Hematopoietic multipotent progenitor cell (in vitro differentiated cells): Measurements from ENCODE around the gene IL3RA. TPM values are rescaled to one million over a fixed set of nuclear protein-coding genes. Genes with fewer than 3 reads are reported as not detected.
"Not testable (repeated sequence)": the region's sequence is repeated elsewhere in the genome, so short reads cannot be mapped to it uniquely, and the experiment has no call there.

Experiments used
- DNase-seq, 3 donors: peaks; one replicate each; pipeline ENCODE4 v3.0.0-alpha.2; 2011 to 2015; ENCODE audit warnings: low read depth in 2 of 3, low spot score in 2 of 3
- total RNA-seq: library from RNA; depleted of rRNA; stranded (reverse); fragments of >200 nt; gene quantifications from one replicate; pipeline ENCODE4 v1.2.3, GENCODE V29; 2012

Gene IL3RA
- total RNA-seq, 1 donor: 23.4 TPM

DNA sequence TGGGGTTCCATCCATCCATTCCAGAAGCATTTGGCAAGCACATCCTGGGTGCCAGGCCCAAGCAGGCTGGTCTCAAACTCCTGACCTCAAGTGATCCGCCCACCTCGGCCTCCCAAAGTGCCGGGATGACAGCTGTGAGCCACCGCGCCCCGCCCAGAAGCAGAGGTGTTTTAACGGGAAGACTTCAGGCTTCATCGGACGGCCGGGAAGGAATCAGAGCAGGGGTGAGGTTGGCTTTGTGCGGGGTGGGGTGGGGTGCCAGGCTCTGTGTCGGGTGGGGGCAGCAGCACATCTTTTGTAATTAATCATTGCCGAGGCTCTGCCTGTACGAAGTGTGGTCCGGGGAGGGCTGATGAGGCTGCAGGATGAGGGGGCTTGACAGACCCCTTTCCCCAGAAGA is 60.4 kb downstream of the IL3RA start:
- DNase-seq: no peak

GRCh38 chrX:1397441-1398270 is 61.1 kb downstream of the IL3RA start:
- DNase-seq: no peak

DNA sequence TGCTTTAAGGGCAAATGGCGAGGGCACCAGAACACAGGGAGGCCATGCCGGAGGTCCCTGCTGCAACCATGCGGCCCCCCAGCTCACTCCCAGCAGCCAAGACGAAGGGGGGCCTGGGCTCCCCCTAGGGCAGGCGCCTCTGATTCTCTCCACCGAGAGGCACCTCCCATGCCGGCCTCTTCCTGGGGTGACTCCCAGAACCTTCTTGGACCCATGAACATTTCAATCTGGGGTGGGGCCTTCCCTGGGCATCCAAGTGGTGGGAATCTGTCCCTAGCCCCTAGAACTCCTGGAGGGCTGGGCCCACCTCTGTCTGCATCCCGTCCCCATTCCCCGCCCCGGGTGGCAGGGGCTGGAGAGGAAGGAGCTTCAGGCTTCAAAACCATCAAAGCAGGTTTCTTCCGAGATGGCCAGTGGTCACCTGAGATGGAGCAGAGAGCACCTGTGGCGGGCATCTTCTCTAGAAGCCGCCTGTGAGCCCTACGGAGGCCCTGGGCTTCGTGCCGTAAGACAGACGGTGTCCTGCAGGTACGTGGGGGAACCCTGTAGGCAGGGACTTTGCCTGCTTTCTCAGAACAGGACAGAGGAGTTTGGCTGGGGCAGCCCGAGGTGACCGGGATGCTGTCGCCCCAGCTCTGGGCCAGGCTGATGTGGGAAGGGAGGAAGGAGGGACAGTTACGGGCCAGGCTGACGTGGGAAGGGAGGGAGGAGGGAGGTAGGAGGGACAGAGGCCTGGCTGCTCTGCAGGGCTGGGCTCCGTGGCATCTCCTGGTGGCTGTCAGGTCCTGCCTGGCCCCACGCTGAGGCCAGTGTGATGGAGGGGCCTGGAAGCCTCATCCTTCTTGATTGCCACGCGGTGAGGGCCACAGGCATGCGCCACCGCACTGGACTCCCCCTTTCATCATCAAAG is 62.1 kb downstream of the IL3RA start:
- DNase-seq: no peak

DNA sequence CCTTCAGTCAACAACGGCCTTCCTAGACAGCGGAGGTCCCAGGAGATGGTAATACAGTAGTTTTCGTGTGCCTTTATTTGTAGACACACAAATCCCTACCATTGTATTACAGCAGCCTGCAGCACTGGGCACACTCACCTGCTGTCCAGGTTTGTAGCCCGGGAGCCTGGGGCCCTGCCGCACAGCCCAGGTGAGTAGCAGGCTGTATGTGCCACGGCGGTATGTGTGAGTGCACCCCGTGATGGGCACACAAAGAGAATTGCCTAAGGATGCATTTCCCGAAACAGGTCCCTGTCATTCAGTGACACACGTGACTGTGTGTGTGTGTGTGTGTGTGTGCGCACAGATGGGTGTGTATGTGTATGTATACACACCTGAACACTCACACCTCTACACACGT is 63.5 kb downstream of the IL3RA start:
- no peak for DNase-seq

- no peak for DNase-seq
Observed at GRCh38 chrX:1400742-1401471, 64.3 kb downstream of the IL3RA start.

GRCh38 chrX:1401611-1402430 is 65.2 kb downstream of the IL3RA start:
- no peak for DNase-seq

GRCh38 chrX:1403228-1403627 is 66.6 kb downstream of the IL3RA start:
- no peak for DNase-seq

- not testable (repeated sequence) for DNase-seq
Observed at GRCh38 chrX:1403867-1404266, 67.3 kb downstream of the IL3RA start.

DNA sequence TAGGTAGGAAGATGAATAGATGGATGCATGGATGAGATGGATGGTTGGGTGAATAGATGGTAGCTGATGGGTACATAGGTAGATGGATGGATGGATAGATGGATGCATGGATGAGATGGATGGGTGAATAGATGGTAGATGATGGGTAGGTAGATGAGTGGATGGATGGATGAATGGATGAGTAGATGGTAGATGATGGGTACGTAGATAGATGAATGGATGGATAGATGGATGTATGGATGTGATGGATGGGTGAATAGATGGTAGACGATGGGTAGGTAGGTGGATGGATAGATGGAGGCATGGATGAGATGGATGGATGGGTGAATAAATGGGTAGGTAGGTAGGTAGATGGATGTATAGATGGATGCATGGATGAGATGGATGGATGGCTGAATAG is 69.2 kb downstream of the IL3RA start:
- not testable (repeated sequence) for DNase-seq

DNA sequence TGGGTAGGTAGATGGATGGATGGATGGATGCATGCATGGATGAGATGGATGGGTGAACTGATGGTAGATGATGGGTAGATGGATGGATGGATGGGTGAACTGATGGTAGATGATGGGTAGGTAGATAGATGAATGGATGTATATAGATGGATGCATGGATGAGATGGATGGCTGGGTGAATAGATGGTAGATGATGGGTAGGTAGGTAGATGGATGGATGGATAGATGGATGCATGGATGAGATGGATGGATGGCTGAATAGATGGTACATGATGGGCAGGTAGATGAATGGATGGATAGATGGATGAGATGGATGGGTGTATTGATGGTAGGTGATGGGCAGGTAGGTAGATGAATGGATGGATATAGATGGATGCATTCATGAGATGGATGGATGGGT is 70.5 kb downstream of the IL3RA start:
- no peak for DNase-seq

DNA sequence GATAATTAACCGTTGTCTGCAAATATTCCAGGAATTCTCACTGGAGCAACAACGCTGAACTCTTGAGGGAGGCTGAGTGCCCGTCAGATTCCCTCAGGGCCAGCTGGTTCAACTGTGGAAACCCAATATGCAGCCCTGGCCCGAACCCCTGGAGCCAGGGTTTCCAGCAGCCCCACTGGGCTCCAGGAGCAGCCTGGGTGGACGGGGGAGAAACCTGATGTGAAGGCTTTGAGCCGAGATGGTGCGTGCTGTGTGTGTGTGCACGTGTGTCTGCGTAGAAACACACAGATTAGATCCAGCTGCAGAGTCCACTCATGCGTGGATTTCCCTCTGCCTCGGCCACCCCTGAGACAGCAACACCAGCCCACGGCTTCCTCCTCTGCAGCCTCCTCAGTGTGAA is 74.7 kb downstream of the IL3RA start:
- no peak for DNase-seq

DNA sequence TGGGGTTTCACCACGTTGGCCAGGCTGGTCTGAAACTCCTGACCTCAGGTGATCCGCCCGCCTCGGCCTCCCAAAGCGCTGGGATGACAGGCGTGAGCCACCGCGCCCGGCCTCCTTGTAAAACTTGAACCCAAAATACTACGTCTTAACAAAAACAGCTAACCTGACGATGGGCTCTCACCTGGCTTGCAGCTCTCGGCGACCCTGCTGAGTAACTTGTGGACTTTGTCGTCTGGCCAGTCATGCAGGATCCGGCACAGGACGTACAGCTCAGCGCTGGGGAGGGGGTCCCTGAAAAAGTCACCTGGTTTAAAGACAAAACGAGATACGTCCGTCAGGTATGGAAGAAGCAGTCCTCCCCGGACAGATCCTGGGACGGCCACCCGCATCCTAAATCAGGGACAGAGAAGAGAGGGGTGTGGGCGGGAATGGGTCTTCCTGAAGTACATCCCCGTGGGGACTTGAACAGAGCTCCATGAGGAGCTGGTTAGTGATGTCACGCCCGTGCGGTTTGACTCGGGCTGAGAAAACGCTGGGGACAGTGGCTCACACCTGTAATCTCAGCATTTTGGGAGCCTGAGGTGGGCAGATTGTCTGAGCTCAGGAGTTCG is 76.1 kb downstream of the IL3RA start:
- DNase-seq: no peak

- DNase-seq: no peak
Observed at GRCh38 chrX:1416327-1416784, 79.8 kb downstream of the IL3RA start.

DNA sequence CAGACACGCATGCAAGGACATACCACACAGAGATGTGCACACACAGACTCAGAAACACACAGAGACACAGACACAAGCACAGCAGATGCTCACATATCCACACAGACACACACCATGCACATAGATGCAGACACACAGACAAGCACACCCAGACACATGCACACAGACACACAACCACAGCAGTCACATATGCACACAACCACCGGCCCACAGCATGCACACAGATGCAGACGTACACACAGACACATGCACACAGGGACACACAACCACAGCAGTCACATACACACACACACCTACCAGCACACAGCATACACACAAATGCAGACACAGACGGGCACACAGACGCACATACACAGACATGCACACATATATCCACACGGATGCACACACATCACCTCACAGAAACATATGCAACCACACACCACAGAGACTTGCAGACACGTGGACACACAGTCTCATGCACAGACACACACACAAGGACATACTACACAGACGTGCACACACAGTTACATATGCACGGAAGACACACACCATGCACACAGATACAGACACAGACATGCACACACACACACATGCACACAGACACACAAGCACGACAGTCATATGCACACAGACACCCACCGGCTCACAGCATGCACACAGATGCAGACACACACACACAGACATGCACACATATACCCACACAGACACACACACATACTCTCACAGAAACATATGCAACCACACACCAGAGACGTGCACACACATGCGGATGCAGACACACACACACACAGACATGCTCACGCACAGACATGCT is 80.6 kb downstream of the IL3RA start:
- no peak for DNase-seq

DNA sequence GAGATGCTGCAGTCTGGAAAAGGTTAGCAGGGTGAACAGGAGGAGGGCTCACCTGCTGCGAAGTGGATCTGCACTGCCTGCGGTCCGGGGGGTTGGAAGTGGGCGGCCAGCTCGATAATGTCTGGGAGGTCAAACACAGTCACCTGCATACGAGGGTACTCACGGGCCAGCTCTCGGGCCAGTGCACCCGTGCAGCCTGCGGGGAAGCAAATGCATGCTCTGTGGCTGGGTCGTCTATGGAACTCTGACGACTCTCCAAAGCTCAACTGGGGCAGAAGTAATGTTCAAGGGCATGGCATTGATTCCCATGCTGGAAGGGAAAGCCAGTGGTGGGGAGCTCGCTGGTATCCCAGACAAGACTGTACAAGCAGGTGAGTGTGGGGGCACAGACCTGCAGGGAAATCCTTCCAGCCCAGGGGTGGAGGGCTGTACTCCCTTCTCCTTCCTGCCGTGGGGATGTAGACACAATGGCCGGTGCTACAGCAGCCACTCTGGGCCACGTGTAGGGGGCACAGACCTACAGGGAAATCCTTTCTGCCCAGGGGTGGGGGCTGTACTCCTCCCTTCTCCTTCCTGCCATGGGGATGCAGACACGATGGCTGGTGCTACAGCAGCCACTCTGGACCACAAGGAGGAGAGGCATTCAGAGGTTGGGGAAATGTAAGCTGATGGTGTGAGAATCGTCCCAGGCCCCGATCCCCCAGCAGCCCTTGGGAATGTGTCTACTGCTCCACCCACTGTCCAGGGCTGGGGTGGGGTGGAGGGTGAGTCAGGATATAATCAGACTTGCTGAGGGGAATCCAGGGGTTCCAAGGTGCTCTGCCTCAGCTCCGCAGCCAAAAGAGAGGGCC is 81.6 kb downstream of the IL3RA start:
- DNase-seq: no peak

DNA sequence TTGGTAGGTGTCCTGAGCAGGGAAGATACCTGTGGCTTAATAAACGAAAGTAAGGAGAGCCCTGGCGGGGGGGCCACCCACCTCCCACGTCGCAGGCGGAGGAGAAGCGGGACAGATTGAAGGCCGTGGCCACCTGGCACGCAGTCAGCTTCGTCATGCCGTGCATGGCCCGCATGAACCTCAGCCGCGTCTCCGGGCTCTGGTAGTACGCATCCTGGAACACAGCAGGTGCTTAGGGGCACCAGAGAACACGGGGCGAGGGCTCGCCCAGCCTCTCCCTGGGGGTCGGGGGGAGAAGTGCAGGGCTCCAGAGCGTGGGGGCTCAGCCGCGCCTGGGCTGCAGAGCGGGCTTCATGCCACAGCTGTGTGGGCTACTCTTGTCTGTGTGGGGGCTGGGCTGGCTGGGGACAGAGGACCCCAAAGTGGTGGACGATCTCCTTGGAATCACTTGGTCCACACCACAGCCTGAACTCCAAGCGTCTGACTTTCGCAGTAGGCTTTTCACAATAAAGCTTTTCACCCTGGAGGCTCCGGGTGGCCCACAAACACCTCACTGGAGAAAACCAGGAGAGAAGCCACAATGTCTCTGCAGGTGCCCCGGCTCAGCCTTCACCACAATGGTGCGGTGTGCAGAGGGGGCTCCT is 82.4 kb downstream of the IL3RA start:
- DNase-seq: no peak

- no peak for DNase-seq
Observed at GRCh38 chrX:1419545-1420355, 83.2 kb downstream of the IL3RA start.
